ENCODE data around the gene MLLT10. TPM values are rescaled to one million over a fixed set of nuclear protein-coding genes. Genes with fewer than 3 reads are reported as not detected.

MLLT10 gene
- total RNA-seq, 1 experiment from 2014 or later: 72.3 TPM

DNA sequence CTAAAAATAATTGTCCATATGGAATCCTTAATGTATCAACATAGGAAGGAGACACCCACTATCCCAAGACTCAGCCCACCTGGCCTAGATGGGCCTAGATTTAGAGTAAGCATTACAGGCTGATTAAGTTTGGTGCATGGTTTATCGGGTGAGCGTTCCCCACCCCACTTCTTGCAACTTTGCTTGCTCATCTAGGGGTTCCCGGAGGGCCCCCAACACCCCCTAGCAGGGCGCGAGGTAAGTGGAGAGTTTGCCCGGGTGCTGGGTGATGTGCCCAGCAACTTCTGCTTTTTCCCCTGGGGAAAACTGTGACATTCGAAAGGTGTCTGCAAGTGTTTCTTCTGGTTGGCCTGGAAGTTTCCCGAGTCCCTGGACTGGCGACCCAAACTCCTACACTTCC, 40.2 kb upstream of the MLLT10 start:
- no peak overlapping the region for H2AK5ac ChIP-seq (ENCODE audit: insufficient read length, low read length)
- WGBS (ENCODE audit: extremely low coverage, insufficient read length, low lambda C conversion rate): no CpG with 5 or more reads among the region's 9 CpGs
- no peak overlapping the region for H2AFZ ChIP-seq (ENCODE audit: low read length)
- DNase-seq: no peak
- no peak overlapping the region for H3K56ac ChIP-seq (ENCODE audit: insufficient read length, low read depth, low read length)
- H4K8ac ChIP-seq (replicated peaks; ENCODE audit: insufficient read length, low read depth, low read length): no peak overlapping the region
- H2BK120ac ChIP-seq (ENCODE audit: low read depth, low read length, poor library complexity, severe bottlenecking): no peak overlapping the region
- Mint-ChIP-seq H3K4me3 (peak overlapping the region; percentile 77 to 78), H3K36me3 (ENCODE audit: insufficient read depth in 1 of 3, low read depth in 3 of 3) (peaks cover 2 to 13% (median 9%) of the 10 kb centered on the region in 3 experiments; a peak in 5 of 7 replicates), H3K4me1 (peaks cover 30 to 40% of the 10 kb centered on the region in 2 experiments), H3K27me3 (ENCODE audit: low read depth) (peaks cover 14% of the 10 kb centered on the region), H3K27ac (peak overlapping the region in 1 of 3 experiments; percentile 39; a peak in 1 of 7 replicates), H3K9me3 (no peaks in the 10 kb centered on the region; a peak in 1 of 5 replicates)
- peaks cover 9% of the 10 kb centered on the region; the same call in 1 of the 2 replicates for H3K27me3 ChIP-seq (ENCODE audit: insufficient read depth, low read length)
- no peak overlapping the region for H3K23ac ChIP-seq (ENCODE audit: insufficient read length, low read depth, low read length)
- no peak overlapping the region for H3T11ph ChIP-seq (ENCODE audit: low read length)
- H3K4me2 ChIP-seq (ENCODE audit: insufficient read depth, insufficient read length, low read length): peak overlapping the region; percentile 70
- no peaks in the 10 kb centered on the region for H3K79me2 ChIP-seq (ENCODE audit: insufficient read depth, low read length)
- no peak overlapping the region for H3K4ac ChIP-seq (ENCODE audit: low read depth, low read length)
- no peak overlapping the region for H3K9ac ChIP-seq (ENCODE audit: extremely low read depth, insufficient read length, low read length)
- peaks cover 28% of the 10 kb centered on the region for H3K23me2 ChIP-seq (ENCODE audit: insufficient read length, low read depth, low read length, poor library complexity, severe bottlenecking)
- H2BK20ac ChIP-seq (ENCODE audit: low read depth, low read length, poor library complexity, severe bottlenecking): no peak overlapping the region
- no peaks in the 10 kb centered on the region for H4K20me1 ChIP-seq (ENCODE audit: control insufficient read depth, insufficient read depth, insufficient read length)
- TF ChIP-seq, protein P1, sequence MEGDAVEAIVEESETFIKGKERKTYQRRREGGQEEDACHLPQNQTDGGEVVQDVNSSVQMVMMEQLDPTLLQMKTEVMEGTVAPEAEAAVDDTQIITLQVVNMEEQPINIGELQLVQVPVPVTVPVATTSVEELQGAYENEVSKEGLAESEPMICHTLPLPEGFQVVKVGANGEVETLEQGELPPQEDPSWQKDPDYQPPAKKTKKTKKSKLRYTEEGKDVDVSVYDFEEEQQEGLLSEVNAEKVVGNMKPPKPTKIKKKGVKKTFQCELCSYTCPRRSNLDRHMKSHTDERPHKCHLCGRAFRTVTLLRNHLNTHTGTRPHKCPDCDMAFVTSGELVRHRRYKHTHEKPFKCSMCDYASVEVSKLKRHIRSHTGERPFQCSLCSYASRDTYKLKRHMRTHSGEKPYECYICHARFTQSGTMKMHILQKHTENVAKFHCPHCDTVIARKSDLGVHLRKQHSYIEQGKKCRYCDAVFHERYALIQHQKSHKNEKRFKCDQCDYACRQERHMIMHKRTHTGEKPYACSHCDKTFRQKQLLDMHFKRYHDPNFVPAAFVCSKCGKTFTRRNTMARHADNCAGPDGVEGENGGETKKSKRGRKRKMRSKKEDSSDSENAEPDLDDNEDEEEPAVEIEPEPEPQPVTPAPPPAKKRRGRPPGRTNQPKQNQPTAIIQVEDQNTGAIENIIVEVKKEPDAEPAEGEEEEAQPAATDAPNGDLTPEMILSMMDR (conservative IDR thresholded peaks at IDR 0.05): no peak
- no peaks in the 10 kb centered on the region for H3K9me3 ChIP-seq (ENCODE audit: control insufficient read depth, low read depth, low read length)
- no peak overlapping the region for H2BK5ac ChIP-seq (ENCODE audit: insufficient read length, low read length)
- H2BK12ac ChIP-seq (ENCODE audit: insufficient read length, low read depth, low read length): no peak overlapping the region
- no peak overlapping the region for H3K14ac ChIP-seq (ENCODE audit: insufficient read depth, low read length)
- no peak overlapping the region for H4K91ac ChIP-seq (ENCODE audit: insufficient read length, low read depth, low read length)
- no peaks in the 10 kb centered on the region for H3K4me1 ChIP-seq (ENCODE audit: insufficient read depth, low read length)
- H3K18ac ChIP-seq (ENCODE audit: insufficient read length, low read depth, low read length): no peak overlapping the region
- H3K27ac ChIP-seq (ENCODE audit: insufficient read length, low read depth, low read length): no peak overlapping the region
- no peak overlapping the region for H4K5ac ChIP-seq (ENCODE audit: insufficient read length, low read depth, low read length)
- no peak overlapping the region for H2BK15ac ChIP-seq (ENCODE audit: low read depth, low read length)
- H3K79me1 ChIP-seq (ENCODE audit: insufficient read depth, low read depth, low read length, poor library complexity, severe bottlenecking): no peaks in the 10 kb centered on the region
